HCT116 (cell line): ENCODE data around the gene PIKFYVE. TPM values are rescaled to one million over a fixed set of nuclear protein-coding genes. Genes with fewer than 3 reads are reported as not detected.

Experiments
- ATAC-seq: fragments of 200-7000 bp; cut with Tn5 transposase; 2 replicates; pipeline ENCODE4 v1.9.1; 2020; ENCODE audit warnings: mild to moderate bottlenecking, moderate library complexity
- BruUV-seq: library from RNA; stranded (reverse); fragments of 400-500 nt; replicated peaks from 2 replicates; lab custom pipeline; 2021; lab: Mats Ljungman, UMichigan
- CTCF ChIA-PET: fragments of 300-600 bp; sonication (Branson Sonifier 250); formaldehyde crosslinking; loops from one replicate; lab custom pipeline; 2021; ENCODE audit warnings: antibody characterized with exemption; lab: Charles Lee
- POLR2A ChIA-PET: fragments of 300-600, 350-600 bp; sonication (Branson Sonifier 250); formaldehyde crosslinking; loops from one replicate; lab custom pipeline; 2021; ENCODE audit warnings: antibody characterized with exemption; lab: Charles Lee
- RAD21 ChIA-PET, 2 experiments: fragments of 300-600 bp; sonication (Branson Sonifier 250); formaldehyde crosslinking; loops; one replicate each; lab custom pipeline; 2023; ENCODE audit warnings: low total read pairs in 2 of 2; ENCODE audit not compliant: uncharacterized antibody in 2 of 2, unreplicated experiment in 2 of 2, low non-redundant PET in 1 of 2; lab: Charles Lee
- DNase-seq: peaks from one replicate; pipeline ENCODE4 v3.0.0-alpha.2; 2010; ENCODE audit warnings: low read depth, low spot score
- H2AFZ ChIP-seq: fragments of 200-600 bp; shearing (Covaris generic), sonication (generic); 2 replicates; pipeline ENCODE4 v1.6.1; 2017; ENCODE audit warnings: low read depth, mixed run types, mixed read lengths, antibody characterized with exemption, low read length; ENCODE audit not compliant: poor library complexity, severe bottlenecking
- H3K27ac ChIP-seq: 2 replicates; pipeline ENCODE4 v1.5.1; 2012; ENCODE audit warnings: low read depth, low read length
- H3K27me3 ChIP-seq: fragments of 200-600 bp; sonication (generic); 2 replicates; pipeline ENCODE4 v1.6.1; 2016; ENCODE audit warnings: mixed run types, low read length, mixed read lengths; ENCODE audit not compliant: insufficient read depth
- H3K36me3 ChIP-seq, 2 experiments: fragments of 200-500 bp in 1 of 2; fragments of 200-600 bp in 1 of 2; sonication (Bioruptor generic) in 1 of 2; sonication (generic) in 1 of 2; 2 replicates each; pipeline versions ENCODE4 v1.5.1 to v1.6.1; 2014 to 2016; ENCODE audit warnings: low read length in 2 of 2, inconsistent platforms in 1 of 2, mixed read lengths in 1 of 2, mixed run types in 1 of 2; ENCODE audit not compliant: insufficient read depth in 2 of 2, control insufficient read depth in 1 of 2
- H3K4me1 ChIP-seq, 2 experiments: fragments of 200-600 bp in 1 of 2; sonication (generic) in 1 of 2; 2 replicates each; pipeline versions ENCODE4 v1.5.1 to v1.6.1; 2012 to 2017; ENCODE audit warnings: low read length in 2 of 2, inconsistent platforms in 1 of 2, mild to moderate bottlenecking in 1 of 2, mixed read lengths in 1 of 2, mixed run types in 1 of 2, moderate library complexity in 1 of 2; ENCODE audit not compliant: insufficient read depth in 2 of 2, control insufficient read depth in 1 of 2
- H3K4me2 ChIP-seq: fragments of 200-600 bp; sonication (generic); 2 replicates; pipeline ENCODE4 v1.6.1; 2017; ENCODE audit warnings: mixed run types, low read length, mixed read lengths
- H3K4me3 ChIP-seq, 2 experiments: fragments of 200-600 bp in 1 of 2; sonication (generic) in 1 of 2; replicated peaks in 1 of 2; 2 replicates each; pipeline ENCODE4 v1.5.1; 2011 to 2016; ENCODE audit warnings: low read length in 2 of 2, control low read depth in 1 of 2, low read depth in 1 of 2, mild to moderate bottlenecking in 1 of 2, mixed read lengths in 1 of 2, mixed run types in 1 of 2
- H3K79me2 ChIP-seq: fragments of 200-600 bp; sonication (generic); 2 replicates; pipeline ENCODE4 v1.6.1; 2017; ENCODE audit warnings: mild to moderate bottlenecking, mixed run types, low read length, moderate library complexity, mixed read lengths; ENCODE audit not compliant: insufficient read depth
- H3K9ac ChIP-seq: fragments of 200-600 bp; sonication (generic); 2 replicates; pipeline ENCODE4 v1.6.1; 2016; ENCODE audit warnings: low read length, mixed read lengths
- H3K9me2 ChIP-seq: fragments of 200-600 bp; sonication (generic), shearing (Covaris generic); 2 replicates; pipeline ENCODE4 v1.6.1; 2017; ENCODE audit warnings: mixed run types, mild to moderate bottlenecking, moderate library complexity; ENCODE audit not compliant: insufficient read depth
- H3K9me3 ChIP-seq, 2 experiments: fragments of 200-500 bp in 1 of 2; fragments of 200-600 bp in 1 of 2; sonication (Bioruptor generic) in 1 of 2; sonication (generic) in 1 of 2; 2 replicates each; pipeline ENCODE4 v1.6.1; 2014 to 2017; ENCODE audit warnings: low read length in 2 of 2, mixed read lengths in 2 of 2, inconsistent platforms in 1 of 2, low read depth in 1 of 2, mild to moderate bottlenecking in 1 of 2, mixed run types in 1 of 2, moderate library complexity in 1 of 2; ENCODE audit not compliant: control insufficient read depth in 1 of 2, insufficient read depth in 1 of 2
- H4K20me1 ChIP-seq: fragments of 200-600 bp; sonication (generic), shearing (Covaris generic); 2 replicates; pipeline ENCODE4 v1.6.1; 2017; ENCODE audit warnings: mixed run types, mild to moderate bottlenecking, moderate library complexity; ENCODE audit not compliant: insufficient read depth
- ATF3 ChIP-seq: IDR thresholded peaks from 2 replicates; pipeline ENCODE4 v1.6.1; 2012
- CBX3 ChIP-seq: IDR thresholded peaks from 2 replicates; pipeline ENCODE4 v1.6.1; 2012; ENCODE audit warnings: low read depth
- CEBPB ChIP-seq: IDR thresholded peaks from 2 replicates; pipeline ENCODE4 v1.6.1; 2012; ENCODE audit warnings: low read depth
- EGR1 ChIP-seq: IDR thresholded peaks from 2 replicates; pipeline ENCODE4 v1.6.1; 2012; ENCODE audit warnings: low read depth
- EZH2phosphoT487 ChIP-seq: fragments of 200-600 bp; IDR thresholded peaks from 2 replicates; pipeline ENCODE4 v1.6.1; 2018; ENCODE audit warnings: antibody characterized with exemption, borderline replicate concordance
- FOSL1 ChIP-seq: IDR thresholded peaks from 2 replicates; pipeline ENCODE4 v1.6.1; 2012; ENCODE audit warnings: low read depth
- JUND ChIP-seq: IDR thresholded peaks from 2 replicates; pipeline ENCODE4 v1.6.1; 2012
- SIN3A ChIP-seq: IDR thresholded peaks from 2 replicates; pipeline ENCODE4 v1.6.1; 2012; ENCODE audit warnings: low read depth
- SRF ChIP-seq: IDR thresholded peaks from 2 replicates; pipeline ENCODE4 v1.6.1; 2012; ENCODE audit warnings: low read depth
- TCF7L2 ChIP-seq: IDR thresholded peaks from 2 replicates; pipeline ENCODE4 v1.7.0; 2011; ENCODE audit warnings: borderline replicate concordance, inconsistent platforms; ENCODE audit not compliant: insufficient read depth, insufficient read length; ENCODE audit errors: extremely low read depth
- YY1 ChIP-seq: IDR thresholded peaks from 2 replicates; pipeline ENCODE4 v1.6.1; 2011; ENCODE audit warnings: low read length, low read depth, moderate library complexity, mild to moderate bottlenecking; ENCODE audit not compliant: insufficient replicate concordance; ENCODE audit errors: extremely low read depth
- ZBTB33 ChIP-seq: IDR thresholded peaks from 2 replicates; pipeline ENCODE4 v1.6.1; 2011; ENCODE audit warnings: mild to moderate bottlenecking, low read length, moderate library complexity; ENCODE audit not compliant: insufficient replicate concordance; ENCODE audit errors: extremely low read depth
- ZFX ChIP-seq: fragments of 450-650 bp; IDR thresholded peaks from 2 replicates; pipeline ENCODE4 v1.6.1; 2017
- ZNF274 ChIP-seq: fragments of 200-500 bp; sonication (Bioruptor generic); IDR thresholded peaks from 2 replicates; pipeline ENCODE4 v1.6.1; 2014; ENCODE audit warnings: mild to moderate bottlenecking, low read depth, low read length, inconsistent platforms
- intact Hi-C: fragments of 100-400 bp; cut with micrococcal nuclease; formaldehyde crosslinking; loops from 2 replicates; pipeline ENCODE4 v1.10.0; 2022
- total RNA-seq: library from RNA; stranded (reverse); gene quantifications from one replicate; pipeline ENCODE4 v1.2.1, GENCODE V29; 2021; ENCODE audit not compliant: unreplicated experiment

PIKFYVE gene
- total RNA-seq, 1 experiment from 2014 or later: 21.8 TPM

- ATAC-seq (no peak), DNase-seq (no peak)
- Histone ChIP-seq H3K79me2 (no peaks in the 10 kb centered on the region), H3K36me3 (peaks cover 4 to 14% of the 10 kb centered on the region in 2 experiments; a peak in 2 of 4 replicates), H3K27me3 (no peaks in the 10 kb centered on the region), H3K4me2 (no peak overlapping the region), H3K4me3 (no peak overlapping the region), H2AFZ (no peak overlapping the region), H4K20me1 (no peaks in the 10 kb centered on the region), H3K9ac (no peak overlapping the region), H3K4me1 (peaks cover under 1 to 1% of the 10 kb centered on the region in 2 experiments; a peak in 2 of 4 replicates), H3K9me3 (no peaks in the 10 kb centered on the region), H3K9me2 (no peaks in the 10 kb centered on the region)
- ChIA-PET RAD21 (no interaction called here), POLR2A (no interaction called here), CTCF (no interaction called here)
- BruUV-seq: no TSS peak
- intact Hi-C loops: no loop called here
- TF ChIP-seq ZBTB33: no peak
- TF ChIP-seq, all 23 proteins: peak for 0
- H3K27ac ChIP-seq: no peak overlapping the region
Measured at GRCh38 chr2:208285853-208286252, 19.8 kb downstream of the PIKFYVE start.

DNA sequence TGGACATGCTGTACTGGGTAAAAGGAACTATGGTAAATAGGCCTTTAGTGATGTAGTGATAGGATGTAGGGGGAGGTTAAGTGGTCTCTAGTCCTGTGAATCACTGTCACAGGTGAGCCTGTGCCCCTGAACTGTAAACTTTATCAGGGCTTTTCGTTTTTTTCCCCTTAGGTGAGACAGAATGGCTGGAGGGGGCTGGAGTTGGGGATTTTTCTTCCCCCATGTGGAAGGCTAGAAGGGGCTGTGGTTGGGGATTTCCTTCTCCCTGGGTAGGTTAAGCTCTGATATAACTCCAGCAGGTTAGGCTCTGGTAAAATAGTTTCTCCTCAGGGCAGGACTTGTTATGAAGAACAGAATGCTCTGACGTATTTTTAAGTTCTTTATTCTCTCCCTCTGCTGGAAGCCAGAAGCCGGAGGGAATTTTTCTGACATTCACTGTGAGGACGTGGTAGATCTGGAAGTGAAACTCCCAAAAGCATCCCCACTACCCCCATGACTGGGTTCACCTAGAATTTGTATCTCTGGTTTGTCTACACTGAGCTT, 28.5 kb downstream of the PIKFYVE start:
- Histone ChIP-seq H3K9ac (no peak overlapping the region), H3K4me2 (no peak overlapping the region), H3K4me1 (no peaks in the 10 kb centered on the region), H3K36me3 (0 out of 4 replicates have a peak, but pooled peaks cover 0 to 2% of the 10 kb centered on the region in 2 experiments), H3K9me3 (no peaks in the 10 kb centered on the region), H3K79me2 (peaks cover 6% of the 10 kb centered on the region; the same call in 1 of the 2 replicates), H3K27me3 (no peaks in the 10 kb centered on the region), H3K9me2 (no peaks in the 10 kb centered on the region), H3K27ac (no peak overlapping the region), H2AFZ (no peak overlapping the region), H3K4me3 (no peak overlapping the region), H4K20me1 (no peaks in the 10 kb centered on the region)
- DNase-seq (no peak), ATAC-seq (no peak)
- no TSS peak for BruUV-seq
- intact Hi-C loops: no loop called here
- CTCF ChIA-PET: no interaction called here
- POLR2A ChIA-PET: no interaction called here
- TF ChIP-seq SIN3A: no peak
- no peak for TF ChIP-seq CEBPB
- TF ChIP-seq SRF: no peak
- no peak for TF ChIP-seq FOSL1
- TF ChIP-seq EGR1: no peak
- no peak for TF ChIP-seq ATF3
- no peak for TF ChIP-seq TCF7L2
- no peak for TF ChIP-seq ZBTB33
- TF ChIP-seq ZFX: no peak
- TF ChIP-seq YY1: no peak
- no peak for TF ChIP-seq CBX3
- no peak for TF ChIP-seq JUND
- TF ChIP-seq EZH2phosphoT487: no peak
- no peak for TF ChIP-seq ZNF274
- RAD21 ChIA-PET: no interaction called here
